HG02970 (cell line): ENCODE measurements around the gene JAG2.

ENCODE experiments used
- ATAC-seq: cut with Tn5 transposase; IDR thresholded peaks from one replicate; pipeline ENCODE4 v1.9.1; 2021; ENCODE audit warnings: mild to moderate bottlenecking, moderate library complexity, moderate number of reproducible peaks; ENCODE audit not compliant: unreplicated experiment, low FRiP score

Gene JAG2

DNA sequence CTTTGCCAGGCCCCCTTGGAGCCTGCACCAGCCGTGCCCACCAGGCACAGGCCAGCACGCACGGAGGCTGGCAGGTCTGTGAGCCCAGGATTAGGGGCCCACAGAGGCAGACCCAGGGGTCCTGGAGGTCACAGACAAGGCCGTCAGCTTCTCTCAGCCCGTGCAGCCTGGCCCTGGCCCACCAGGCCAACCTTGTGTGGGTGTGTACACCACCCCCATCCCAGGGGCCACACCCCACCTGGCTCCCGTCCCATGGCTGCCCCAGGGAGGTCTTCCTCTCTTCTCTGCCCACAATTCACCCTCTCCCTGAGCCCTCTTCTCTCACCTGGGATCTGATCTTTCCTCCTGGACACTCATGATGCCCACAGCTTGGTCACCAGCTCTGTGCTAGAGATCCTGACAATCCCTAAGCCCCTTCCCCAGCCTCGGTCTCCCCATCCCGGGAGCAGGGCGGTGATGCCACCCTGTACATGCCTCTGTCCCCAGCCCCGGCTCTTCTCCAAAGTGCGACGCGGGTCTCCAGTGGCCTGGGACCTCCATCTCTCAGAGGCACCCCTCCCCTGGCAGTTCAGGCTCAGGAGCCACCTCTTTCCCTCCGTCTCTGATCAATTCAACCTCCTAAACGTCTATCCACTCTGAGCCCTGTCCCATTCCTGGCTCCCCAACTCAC, 72.2 kb downstream of the JAG2 start:
- no peak for ATAC-seq

DNA sequence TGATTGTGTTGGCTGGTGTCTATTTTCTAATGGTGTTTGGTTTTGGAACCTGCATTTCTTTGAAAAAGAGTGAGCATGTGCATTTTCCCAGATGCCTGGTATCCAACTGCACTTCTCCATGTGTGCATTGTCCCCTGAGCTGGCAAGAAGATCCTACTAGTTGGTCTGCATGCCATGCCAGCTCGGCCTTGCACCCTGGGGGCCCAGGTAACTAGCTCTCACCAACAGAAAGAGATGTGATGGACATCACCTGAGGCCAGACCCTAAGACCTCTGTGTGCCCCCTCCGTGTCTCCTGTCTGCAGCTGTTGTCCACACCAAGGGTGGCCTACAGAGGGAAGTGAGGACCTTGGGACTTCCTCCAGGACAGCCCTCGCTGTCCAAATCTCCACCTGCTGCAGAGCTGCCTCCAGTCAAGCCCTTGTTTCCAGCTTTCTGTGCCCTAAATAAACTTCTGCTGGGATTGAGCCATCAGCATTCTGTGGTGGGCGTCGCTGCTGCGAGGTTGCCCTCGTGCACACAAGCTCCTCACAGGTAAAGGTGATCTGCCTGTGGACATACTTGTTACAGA, 73.3 kb downstream of the JAG2 start:
- no peak for ATAC-seq

DNA sequence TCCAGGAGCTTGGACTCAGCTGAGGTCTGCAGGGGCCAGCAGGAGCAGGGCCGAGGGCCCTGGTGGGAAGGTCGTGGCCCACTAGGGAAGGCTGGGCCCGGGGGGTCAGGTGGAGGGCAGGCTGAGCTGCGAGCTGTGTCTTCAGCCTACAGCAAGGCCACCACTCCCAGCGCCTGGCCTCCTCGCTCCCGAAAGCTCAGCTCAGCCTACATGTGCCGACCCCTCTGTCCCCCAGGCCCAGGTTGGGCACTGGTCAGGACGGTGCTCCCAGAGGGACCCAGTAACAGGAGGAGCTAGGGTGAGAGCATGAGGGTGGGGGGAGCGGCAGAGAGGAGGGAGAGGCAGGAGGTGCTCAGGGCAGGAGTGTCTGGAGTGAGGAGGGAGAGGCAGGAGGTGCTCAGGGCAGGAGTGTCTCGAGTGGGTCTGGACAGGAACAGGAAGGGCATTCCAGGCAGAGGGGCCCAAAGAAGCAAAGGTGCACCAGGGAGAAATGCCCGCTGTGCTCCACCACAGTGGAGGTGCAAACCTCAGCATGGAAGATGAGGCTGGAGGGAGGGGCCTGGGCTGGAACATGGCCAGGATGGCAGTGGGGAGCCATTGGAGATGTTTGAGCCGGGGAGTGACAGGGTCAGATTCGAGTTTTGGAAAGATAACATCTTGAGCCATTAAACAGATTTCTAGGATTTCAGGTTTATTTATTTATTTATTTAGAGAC, 74.2 kb downstream of the JAG2 start:
- ATAC-seq: no peak

DNA sequence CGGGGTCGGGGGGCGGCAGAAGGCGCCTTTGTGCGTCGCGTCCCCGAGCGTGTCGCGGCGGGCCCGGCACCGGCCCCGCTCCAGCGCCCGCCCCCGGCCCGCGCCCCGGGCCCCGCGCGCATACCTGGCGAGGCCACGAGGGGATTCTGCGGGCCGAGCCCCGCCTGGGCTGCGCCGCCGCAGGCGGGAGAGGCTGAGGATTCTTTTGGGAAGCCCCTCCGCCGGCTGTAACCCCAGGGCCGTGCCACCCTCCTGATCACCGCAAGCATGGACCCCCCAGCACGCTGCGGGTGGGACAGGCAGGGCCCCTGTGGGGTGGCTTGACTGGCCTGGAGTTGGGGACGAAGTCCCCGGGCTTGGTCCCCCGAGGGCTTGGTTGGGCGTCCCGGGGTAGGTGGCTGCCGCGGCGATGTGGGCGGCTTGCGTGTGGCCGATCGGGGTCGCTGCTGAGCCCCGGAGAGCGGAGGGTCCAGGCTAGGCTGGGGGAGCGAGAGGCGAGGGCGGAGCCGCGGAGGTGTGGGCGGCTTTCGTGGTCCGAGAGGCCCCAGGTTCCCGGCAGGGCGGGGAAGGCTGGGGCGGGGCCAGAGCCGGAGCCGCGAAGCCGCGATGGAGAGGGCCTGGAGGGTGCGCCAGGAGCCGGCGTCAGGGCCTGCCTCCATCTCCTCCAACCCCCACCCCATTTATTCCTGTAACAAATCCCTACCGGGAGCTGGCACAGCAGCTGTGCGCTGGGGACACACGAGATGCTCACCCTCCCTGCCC, 75.0 kb downstream of the JAG2 start:
- ATAC-seq: no peak

DNA sequence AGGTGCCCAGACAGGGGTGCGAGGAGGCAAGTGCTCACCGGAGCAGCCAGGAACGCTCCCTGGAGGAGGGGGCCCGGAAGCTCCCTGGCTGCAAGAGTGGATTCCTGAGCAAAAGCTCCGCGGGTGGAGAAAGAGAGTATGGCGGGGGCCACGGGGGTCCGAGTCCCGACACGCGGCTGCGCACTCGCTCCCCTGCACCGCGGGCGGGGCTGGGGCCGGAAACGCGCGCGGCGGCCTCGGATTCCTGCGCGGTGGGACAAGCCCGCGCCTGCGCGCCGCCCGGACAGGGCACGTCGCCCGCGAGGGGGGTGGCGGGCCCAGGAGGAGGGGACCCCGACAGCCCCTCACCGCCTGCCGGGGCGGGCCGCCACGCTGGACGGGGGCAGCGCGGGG, 75.5 kb downstream of the JAG2 start:
- no peak for ATAC-seq

DNA sequence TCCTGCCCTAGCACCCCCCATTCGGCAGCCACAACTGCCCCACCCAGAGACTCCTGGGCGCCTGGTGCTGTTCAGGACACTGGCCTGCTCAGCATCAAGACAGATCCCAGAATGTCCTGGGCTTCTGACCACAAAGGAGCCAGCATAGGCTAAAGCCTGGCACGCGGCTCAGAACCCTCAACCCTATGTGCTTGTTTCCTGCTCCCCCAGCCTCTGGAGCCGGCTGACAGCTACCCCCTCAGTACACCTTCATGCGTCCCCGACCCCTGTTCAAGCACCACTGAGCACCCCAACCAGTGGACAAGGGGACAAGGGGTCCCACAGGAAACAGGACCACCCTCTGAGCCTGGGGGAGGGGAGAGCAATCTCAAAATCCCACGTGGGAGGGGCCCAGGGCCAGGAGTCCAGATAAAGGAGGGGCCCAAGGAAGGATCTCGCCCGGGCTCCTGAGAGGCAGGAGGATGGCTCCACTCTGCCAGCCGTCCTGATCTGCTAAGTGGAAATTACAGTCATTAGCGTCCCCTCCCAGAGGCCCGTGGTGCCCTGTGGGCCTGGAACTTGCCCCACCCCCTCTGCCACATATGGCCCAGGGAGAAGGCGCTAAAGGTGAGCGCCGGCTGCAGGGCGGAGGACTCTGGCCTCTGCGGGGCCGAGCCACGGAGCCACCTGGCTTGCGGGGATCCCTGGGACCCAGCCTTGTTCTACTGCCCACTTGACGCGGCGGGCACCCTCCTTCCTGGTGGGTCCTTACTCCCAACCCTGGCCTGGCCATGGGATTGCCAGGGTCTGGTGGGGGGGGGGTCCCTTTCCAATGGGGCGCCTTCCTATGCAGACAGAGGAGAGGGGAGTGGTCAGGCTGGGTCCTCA, 76.2 kb downstream of the JAG2 start:
- no peak for ATAC-seq

DNA sequence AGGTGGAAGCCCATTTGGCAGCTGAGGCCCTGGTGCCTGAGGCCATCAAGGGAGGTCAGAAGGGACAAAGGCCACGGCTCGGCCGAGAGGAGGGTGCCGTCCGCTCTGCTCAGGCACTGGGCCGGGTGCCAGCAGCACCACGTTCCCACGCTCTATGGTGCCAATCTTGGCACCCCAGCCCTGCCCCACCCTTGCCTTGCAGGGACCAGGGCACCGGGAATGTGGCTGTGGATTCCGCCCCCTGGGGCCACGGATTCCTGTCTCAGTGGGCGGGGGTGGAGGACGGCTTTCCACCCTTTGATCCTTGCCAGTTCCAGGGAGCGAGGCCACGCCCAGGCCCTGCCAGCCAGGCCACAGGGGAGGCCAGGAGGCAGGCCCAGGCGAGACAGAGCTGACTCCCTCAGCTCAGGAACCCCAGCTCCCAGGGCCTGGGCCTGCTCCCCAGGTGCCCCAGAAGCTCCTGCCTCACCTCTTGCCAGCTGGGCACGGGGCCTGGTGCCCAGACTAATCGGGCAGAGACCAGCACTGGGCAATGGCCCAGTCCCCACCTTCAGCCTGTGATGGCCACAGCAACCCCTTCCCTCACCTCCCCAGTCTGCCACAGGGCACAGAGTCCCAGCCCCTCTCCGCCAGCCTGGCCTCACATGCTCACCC, 76.9 kb downstream of the JAG2 start:
- no peak for ATAC-seq

DNA sequence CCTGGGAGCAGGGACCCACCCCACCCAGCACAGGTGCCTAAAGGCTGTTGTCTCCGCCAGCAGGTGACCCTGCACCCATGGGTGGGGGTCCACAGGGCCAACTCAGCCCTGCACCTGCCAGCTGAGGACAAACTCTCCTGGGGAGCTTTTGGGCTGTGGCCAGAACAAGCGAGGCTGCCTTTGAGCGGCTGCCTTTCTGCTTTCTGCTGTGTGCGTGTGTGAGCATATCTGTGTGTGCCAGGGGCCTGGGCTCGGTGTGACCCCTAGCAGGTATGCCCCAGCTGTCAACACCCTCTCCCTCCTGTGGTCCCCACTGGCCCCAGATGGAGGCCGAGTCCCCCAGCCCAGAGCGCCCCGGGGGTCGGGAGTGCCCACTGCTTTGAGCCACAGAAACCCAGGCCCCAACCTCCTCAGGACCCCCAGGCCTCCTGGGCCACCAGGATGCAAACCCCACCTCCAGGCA, 77.5 kb downstream of the JAG2 start:
- no peak for ATAC-seq
